ELR (cell line): ENCODE results near the gene SYT1.
A peak's percentile ranks its signal among the peaks of the same experiment; 100 is the strongest.
"Not testable (repeated sequence)": the region's sequence is repeated elsewhere in the genome, so short reads cannot be mapped to it uniquely, and the experiment has no call there.

ENCODE experiments used
- DNase-seq: peaks from one replicate; pipeline ENCODE4 v3.0.0-alpha.2; 2015; ENCODE audit warnings: low read depth

Gene SYT1

DNA sequence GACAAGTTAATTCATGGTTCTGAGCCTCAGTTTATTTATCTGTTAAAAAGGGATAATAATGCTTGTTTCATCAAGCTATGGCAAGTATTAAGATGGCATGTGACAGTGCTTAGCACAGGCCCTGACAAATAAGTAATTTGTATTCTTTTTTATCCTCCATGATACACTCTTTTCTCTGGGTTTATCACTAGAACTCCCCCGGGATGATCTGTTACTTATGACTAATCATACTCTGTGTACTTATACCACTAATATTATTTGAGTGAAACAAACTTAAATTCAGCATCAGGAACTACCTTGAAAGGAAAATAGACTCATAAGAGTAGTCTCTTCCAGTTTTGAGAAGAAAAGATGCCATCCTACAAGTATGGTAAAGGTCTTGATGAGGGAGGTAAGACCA lies 542.4 kb downstream of the SYT1 start:
- peak; percentile 11 for DNase-seq

DNA sequence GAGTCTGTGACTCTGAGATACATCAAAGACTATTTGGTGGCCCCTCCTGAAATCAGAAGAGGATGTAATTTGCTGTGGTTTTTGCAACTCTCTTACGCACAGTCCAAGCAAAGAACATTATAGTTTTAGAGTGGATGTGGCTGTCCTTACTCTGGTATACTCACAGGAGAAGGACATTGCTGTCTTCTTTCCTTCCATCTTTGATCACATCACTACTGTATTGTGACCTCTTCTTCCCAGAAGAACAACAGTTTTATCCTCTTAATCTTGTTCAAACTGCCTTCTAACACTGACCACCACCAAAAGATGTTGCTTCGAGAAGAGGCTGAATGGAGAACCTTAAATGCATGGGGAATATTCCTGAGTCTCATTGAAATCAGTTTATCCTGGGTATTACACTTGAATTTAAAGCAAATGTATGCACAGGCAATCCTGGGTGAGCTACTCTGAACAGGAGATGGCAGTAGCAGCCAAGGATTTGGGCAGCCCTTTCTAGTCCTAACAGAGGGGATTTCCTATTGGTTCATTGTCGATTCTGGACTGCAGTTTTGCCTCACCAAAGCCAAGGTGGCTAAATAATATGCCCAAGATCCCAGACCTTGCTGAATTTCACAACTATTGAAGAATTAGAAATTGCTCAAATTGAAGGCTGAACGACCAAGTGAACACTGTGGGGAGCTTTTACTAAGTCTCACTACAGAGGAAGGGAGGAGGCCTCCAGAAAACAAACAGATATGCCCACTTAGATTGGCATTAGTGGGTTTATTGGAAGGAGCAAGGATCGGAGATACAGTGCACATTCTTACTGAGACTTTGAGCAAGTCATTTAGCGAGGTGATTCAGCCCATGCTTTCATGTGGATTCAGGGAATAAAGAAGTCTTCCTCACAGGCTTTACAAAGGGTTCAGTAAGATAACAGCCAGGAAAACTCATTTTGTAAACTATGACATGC lies 543.4 kb downstream of the SYT1 start:
- DNase-seq, result peak; percentile 89

DNA sequence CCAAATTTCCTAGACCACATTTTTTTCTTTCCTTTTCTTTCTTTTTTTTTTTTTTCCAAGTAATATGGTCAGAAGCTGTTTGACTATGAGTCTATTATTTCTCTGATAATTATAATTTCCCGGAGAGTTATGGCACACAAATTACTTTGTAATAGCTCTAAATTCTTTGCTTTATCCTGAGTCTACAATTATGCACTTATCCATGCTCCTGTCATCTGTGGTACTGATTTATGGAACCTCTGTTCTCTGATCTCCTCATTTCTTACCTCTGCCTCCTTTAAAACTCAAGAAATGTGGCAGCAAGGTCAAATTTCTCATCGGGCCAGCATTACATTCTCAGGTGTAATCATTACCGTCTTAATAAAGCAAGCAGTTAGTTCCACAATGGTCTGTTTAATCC lies 544.1 kb downstream of the SYT1 start:
- no peak for DNase-seq

DNA sequence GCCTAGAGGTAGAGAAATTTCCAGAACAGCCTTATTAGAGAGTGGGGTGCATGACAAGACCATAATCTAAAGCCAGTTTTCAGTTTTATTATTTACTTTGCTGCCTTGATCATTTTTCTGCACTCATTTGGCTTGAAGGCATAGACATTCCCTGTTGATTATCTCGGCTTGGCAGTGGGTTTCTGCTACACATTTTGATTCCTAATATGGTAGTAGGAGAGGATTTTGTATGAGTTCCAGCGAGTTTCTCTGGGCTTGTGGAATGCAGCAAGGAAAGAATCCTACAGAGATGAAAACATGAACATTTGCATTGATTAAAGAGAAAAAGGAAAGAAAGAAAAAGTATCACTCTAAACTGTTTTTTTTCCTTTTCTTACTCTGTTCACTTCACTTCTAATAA lies 545.0 kb downstream of the SYT1 start:
- peak; percentile 41 for DNase-seq

DNA sequence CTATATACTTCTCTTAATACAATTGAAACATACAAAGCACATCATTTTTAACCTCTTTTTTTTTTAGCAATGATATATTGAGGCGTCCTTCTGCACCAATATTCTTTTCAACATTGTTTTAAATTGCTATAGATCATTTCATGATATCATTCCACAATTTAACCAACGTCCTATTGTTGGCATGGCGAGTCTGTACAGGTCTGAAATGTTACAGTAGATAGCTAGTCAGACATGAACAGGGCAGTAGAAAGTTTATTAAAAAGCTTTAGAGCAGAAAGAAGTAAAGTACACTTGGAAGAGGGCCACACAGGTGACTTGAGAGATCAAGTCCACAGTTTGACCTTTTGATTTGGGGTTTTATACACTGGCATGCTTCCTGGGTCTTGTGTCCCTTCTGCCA lies 547.2 kb downstream of the SYT1 start:
- no peak for DNase-seq

DNA sequence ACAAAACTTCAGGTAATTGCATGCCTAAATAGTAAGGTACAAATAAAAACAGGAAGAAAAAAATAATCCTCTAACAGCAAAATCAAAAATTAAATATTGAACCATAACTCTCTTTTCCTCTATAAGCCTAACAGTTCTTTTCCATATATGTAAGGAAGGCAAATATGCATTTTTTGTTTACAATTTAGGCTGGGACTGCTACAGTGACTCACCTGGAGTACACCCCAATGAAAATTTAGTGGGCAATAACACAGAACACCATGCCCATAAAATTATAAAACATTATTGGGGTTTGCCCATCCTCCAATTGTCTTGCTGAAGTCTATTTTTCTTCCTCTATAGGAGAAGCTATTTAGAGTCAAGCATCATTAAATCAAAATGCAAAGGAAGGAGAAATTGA lies 549.2 kb downstream of the SYT1 start:
- DNase-seq, result no peak

DNA sequence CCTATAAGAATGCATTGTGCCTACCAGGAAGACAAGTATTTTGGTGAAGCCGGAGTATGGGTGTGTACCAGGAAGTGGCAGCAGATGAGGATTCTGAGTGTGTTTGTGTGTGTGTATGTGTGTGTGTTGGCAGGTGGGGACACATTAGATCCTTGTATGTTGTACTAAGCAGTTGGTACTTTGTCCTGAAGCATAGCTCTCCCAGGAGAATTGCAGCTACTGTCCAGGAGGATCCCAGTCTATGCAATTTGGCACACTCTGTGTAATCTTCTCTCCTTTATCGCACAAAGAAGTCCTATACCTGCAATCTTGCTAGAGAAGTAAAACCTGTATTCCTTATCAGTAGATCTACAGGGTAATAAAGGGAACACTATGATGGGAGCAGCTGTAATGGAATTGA lies 549.7 kb downstream of the SYT1 start:
- no peak for DNase-seq

DNA sequence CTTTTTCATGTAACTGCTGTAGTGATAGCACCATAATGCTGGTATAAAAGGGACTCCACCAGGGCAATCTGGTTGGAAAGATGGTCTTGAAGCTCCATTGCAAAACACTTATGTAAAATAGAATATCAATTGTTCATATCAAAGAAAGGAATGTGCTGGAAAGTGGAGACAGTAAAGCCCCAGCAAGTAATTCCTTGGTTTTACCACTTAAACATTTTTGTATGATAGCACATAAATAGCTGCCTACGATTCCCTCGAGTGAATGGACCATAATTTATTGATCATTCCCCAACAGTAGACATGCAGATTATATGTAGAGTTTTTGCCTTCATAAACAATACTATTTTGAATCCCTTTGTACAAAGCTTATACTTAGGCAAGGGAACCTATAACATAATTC lies 550.7 kb downstream of the SYT1 start:
- no peak for DNase-seq

DNA sequence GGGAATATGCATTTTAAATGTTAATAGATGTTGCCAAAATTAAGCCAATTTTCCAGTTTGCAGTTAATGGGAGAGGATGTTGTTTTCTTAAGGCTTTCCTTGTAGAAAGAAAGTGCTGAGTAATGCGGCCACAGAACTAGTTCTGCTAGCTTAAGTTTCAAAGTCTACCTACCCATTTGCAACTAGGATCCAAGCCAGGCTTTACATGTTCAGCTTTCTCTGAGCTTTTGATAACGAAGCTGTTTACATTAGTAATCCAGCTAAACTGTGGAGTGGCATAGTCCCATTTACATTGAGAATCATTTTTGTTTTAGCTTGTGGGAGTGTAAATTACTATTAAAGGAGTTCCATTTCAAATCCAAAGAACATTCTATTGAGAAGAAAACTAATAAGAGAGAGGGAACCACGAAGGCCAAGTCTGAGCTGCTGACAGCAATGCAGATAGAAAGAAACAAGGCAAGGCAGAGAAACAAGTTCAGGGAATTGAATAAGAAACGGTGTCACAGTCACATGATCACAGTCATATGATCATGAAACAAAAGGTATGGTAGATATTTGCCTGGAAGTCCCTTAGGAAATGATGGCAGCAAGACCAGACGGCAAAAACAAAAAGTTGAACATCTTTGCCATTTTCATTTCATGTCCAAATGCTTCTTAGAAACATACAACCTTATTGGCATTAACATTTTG lies 551.3 kb downstream of the SYT1 start:
- no peak for DNase-seq

DNA sequence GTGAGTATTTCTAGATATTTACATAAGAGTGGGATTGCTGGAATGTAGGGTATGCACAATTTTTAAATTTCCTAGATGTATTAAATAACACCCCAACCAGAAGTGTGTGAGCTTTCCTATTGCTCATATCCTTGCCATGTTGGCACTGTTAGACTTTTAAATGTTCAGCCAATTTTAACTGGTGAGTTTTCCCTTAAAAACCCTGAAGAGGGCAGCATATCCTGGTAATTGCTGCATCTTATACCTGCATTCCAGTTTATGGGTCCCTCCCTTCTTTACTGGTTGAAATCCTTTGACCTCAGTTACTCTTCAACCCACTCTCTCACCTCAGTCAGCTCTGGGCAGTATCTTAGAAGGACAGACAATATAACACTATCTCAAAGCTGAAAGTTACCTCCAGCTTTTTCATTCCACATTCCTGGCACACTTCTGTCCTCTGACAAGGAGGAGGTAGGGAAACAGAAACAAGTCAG lies 555.6 kb downstream of the SYT1 start:
- peak; percentile 93 for DNase-seq

DNA sequence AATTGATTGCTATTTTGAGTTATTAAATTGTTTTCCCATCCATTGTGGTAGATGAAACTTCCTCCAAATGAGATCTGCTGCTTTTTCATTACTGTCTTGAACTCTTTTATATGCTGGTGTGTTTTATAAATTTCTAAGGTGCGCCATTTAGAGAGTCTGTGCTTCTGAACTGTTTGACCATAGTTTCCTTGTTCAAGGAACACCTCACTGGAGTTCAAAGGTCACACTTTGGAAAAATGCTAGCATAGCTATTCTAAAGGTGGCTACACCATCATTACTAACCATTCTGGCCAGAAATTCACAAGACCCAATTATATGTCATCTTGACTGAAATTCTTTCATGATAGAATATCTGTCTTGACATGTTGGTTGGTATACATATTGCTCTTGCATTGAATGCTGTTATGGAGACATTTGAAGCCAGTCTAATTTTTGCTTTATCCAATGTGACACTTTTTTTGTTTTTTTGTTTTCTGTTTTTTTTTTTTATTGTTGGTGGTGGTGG lies 556.7 kb downstream of the SYT1 start:
- DNase-seq, result no peak

DNA sequence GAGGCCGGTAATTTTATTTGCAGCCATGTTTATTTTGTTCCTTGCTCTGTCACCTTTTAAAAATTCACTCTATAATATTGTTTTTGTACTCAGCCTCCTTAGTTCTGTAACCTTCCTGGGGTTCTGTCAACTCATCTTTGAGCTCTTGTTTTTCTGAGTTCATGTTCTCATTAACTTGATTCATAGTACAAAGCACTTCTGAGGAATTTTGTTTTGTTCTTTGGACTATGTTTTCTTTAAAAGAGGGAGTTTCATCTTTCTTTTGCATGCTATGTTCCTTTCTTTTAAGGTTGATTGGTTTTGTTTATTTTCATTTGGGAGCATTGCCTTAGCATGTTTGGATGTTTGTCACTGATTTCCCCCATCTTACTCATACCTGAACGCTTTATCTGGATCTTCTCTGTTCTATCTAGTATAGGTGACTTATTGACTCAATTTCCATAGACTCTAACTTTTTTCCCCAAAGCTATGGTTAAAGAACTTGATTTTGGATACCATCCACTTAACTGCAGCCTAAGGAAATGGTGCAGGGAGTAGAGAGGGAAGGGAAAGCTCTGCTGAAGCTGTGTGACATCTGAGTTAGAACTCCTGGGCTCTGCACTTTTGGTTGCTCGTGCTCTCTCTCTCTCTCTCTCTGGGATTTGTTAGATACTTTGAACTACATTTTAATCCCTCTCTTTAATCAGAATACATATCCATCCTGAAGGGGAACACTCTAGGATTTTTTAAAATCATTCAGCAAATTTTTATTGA lies 557.7 kb downstream of the SYT1 start:
- peak; percentile 16 for DNase-seq

DNA sequence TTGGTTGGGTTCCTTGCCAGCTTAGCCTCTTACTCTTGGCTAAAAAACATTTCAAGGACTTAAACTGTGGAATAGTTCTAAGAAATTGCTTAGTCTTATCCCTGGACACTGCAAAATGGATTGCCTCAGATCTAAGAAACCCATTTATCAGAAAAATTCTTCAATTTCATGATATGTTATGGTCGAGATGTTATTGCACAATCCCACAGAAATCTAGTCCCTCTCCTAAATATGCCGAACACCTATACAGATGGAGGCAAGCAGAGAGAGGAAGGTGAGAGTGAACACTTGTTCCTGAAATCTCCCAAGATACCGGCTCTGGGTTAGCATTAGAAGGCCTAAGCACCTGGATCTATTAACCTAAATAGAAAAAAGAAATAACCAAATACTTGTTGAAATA lies 559.0 kb downstream of the SYT1 start:
- DNase-seq, result no peak

DNA sequence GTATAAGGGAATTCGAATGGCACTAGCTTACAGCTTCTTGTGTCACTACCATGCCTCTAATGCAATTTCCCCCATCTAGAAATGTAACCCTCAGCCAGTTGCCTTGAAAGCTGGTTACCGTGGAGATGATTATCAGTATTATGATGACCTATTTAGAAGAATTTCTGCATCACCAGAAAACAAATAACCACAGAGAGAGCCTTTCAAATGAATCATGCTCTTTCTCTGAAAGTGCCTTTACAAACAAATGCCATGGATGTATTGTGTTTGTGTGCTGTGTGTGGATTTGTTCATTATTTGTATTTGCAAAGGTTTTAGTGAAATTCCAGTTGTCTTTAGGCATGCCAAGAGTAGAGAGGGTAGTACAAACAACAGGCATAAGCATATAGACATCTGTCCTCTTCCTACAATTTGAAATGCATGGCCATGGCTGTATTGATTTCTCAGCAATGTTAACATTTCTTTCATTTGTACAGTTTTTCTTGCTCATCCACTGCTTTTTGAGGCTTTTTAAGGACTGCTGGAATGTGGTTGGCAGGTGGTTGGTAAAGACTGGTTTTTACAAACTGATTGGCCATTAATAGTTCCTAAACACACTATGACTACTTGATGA lies 559.6 kb downstream of the SYT1 start:
- DNase-seq, result peak; percentile 97

DNA sequence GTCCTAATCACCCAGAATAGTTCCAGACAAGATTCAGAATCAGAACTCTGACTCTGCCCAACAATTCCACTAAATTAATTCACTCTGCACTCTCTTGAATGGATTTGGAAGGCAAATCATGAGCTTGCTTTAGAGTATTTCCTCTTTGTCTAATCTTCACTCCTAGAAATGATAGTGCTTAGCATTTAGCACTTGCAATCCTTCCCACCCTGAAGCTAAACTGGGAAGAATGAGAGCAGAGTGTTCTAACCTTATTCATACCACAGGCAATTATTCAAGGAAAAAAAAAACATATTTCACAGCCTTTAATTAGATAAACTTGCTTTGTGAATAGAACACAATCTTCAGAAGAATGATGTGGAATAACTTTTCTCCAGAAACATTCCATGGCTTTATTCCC lies 561.5 kb downstream of the SYT1 start:
- no peak for DNase-seq

DNA sequence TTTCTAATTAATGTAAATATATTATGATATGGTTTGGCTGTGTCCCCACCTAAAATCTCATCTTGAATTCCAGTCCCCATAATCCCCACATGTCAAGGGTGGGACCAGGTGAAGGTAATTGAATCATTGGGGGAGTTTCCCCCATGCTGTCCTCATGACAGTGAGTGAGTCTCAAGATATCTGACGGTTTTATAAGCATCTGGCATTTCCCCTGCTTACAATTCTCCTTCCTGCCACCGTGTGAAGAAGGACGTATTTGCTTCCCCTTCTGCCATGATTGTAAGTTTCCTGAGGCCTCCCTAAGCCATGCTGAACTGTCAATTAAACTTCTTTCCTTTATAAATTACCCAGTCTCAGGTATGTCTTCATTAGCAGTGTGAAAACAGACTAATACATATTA lies 562.2 kb downstream of the SYT1 start:
- not testable (repeated sequence) for DNase-seq

DNA sequence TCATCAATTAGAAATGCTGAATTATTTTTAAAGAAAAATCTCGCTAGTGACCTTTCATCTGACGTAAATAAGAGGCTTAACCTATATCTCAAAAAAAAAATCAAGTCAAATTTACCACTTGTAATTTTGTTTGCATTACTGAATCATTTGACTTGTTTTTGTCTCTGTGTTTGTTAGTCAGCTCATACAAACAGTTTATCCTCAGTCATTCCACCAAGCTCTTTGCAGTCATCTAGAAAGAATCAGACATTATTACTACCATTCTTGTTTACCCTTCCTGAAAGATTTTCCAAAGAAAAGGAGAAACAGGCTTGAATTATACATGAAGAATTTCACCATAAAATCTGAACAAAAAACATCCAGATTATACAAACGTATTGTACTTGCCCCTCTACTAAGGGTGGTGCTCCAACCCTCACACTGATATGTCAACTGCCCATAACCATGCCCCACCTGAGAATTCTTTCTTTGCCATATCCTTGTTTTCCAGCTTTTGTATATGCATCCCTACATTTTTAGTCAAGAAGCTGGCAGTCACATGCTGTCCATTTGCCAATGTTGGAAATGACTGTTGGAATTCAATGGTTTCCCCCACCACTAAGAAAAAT lies 569.0 kb downstream of the SYT1 start:
- DNase-seq, result no peak

DNA sequence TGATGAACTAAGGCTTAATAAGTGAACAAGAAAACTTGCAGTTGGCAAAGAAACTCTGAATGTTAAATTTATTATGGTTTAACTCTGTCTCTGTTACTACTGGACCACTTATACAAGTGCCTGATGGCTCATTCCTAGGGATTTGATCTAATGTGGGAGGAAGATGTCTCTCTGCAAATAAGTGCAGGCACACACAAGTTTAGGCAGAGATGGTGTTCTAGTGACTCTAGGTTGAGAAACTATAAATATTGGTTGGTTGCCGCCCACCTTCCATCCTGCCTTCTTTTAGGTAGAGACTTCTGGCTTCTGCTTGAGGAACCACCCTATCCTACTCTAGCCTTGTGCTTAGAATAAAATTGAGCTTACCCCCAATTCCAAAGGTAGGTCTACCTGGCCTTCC lies 570.0 kb downstream of the SYT1 start:
- no peak for DNase-seq

DNA sequence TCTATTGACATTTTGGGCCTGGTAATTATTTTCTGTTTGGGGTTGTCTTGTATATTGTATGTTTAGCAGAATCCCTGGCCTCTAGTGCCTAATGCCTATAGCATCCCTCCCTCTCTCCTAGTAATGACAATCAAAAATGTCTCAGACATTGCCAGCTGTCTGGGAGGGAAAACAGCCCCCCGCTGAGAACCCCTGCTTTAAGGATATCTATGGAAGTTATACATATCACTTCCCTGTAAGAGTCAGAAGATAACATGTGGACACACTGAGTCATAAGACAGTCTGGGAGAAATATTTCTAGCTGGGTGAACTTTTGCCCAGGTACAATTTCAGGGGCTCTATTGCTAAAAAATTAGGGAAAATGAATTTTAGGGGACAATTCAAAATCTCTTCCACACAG lies 571.2 kb downstream of the SYT1 start:
- no peak for DNase-seq

DNA sequence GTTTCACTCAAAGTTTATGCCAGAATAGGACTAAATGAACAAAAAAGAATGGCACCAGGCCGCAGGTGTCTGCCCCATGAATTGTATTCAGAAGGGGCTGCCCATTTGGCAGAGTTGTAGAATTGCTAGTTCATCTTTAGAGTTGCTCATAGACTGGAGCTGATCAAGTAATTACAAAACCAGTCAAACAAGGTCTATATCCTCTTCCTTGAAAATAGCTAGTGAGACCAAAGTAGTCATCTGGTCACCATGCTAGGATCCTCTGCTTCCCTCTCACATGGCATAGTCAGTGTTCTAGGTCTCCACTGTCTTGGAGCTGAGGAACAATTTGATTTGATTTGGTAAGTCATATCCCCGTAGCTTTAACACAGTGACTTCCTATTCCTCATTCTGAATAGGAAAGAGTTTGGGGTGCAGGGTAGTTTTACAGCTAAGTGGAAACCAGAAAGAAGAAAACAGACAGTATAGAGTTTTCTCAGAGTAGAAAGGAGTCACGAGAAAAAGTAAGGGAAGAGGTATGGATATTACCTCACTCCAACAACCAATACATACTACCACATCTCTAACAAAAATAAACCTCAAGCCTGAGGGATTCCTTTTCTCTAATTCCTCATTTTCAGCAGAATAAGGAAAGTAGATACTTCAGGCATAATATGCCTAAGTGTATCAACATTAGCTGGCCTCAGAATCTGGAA lies 574.1 kb downstream of the SYT1 start:
- no peak for DNase-seq
